GM19452 (cell line): ENCODE measurements around the gene NR2F1.

Experiments used
- ATAC-seq: cut with Tn5 transposase; IDR thresholded peaks from one replicate; pipeline ENCODE4 v1.9.1; 2021; ENCODE audit not compliant: unreplicated experiment

NR2F1 gene

GRCh38 chr5:93635991-93636390 lies 53.0 kb downstream of the NR2F1 start:
- peak; percentile 93 for ATAC-seq

DNA sequence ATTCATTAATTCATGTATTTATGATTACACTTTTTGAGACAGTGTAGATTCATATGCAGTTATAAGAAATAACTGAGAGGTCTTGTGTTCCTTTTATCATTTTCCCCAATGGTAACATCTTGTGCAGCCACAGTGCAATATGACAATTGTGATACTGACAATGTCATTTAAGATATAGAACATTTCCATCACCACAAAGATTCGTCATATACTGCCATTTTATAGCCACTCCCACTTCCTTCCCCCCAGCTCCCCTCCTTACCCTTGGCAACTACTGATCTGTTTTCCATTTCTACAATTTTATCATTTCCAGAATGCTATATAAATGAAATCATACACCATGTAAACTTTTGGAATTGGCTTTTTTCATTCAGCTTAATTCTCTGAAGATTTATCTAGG lies 53.8 kb downstream of the NR2F1 start:
- no peak for ATAC-seq

DNA sequence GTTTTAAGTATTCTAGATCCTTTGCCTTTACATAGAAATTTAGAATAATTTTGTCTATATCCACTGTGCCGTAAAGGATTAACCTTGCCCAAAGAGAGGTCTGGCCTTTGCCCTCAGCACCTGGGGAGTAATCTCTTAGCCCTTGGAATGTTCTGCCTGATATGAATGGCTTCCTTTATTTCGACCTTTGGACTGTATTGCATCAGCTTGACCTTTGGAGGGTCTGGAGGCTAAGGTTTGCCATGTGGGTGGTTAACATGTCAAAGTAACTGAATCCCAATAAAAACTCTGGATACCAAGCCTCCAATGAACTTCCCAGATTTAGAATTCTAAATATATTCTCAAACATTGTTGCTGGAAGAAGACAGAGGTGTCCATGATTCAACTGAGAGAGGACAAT lies 54.7 kb downstream of the NR2F1 start:
- ATAC-seq, result no peak

- no peak for ATAC-seq
These were observed 59.5 kb downstream of the NR2F1 start for GRCh38 chr5:93642526-93642925.
